Fibroblast of skin of left quadriceps (primary cell): Measurements from ENCODE around the gene NRSN2.
"Not testable (repeated sequence)": the region's sequence is repeated elsewhere in the genome, so short reads cannot be mapped to it uniquely, and the experiment has no call there.

Experiments used
- DNase-seq, 2 experiments: peaks; one replicate each; pipeline ENCODE4 v3.0.0-alpha.2; 2013; ENCODE audit warnings: low read depth in 2 of 2

Gene NRSN2

DNA sequence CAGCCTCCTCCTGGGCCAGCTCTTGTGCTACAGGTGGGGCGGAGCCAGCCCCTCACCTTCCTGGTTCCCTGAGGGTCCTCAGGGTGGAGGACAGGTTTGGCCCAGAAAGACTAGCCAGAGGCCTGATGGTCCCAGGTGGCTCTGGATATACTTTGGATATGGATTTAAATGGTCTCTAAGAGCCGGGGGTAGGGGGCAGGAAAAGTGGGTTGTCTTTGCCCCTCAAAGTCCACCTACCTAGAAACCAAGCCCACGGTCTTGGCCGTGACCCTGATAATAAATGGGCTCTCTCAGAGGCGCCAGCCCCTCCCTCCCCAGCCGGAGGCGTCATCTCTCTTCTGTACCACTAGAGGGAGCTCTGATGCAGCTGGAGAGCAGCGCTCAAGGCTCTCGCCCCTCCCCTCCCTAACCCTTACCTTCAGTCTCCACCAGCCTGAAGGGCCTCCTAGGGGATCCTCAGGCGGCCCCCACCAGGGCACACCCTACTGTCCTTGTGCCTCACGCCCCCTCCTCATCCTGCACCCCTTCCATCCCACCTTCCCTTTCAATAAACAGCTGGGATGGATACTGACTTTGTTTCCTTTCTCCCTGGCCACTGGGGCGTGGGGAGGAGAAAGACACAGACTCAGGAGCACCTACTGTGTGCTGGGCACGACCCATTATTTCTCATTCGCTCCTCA, 7.5 kb downstream of the NRSN2 start:
- peak in 1 of 2 experiments; percentile 46 for DNase-seq

DNA sequence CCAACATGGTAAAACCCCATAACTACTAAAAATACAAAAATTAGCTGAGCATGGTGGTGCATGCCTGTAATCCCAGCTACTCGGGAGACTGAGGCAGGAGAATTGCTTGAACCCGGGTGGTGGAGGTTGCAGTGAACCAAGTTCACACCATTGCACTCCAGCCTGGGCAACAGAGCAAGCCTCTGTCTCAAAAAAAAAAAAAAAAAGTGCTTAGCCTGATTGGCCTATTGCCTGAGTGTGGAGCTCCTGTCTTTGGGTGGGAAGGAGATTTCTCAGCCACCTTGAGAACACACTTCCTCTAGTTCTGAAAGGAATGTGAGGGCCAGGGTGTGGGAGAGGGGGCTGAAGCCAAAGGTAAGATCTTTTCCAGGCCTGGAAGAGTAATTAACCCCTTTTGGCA, 9.2 kb downstream of the NRSN2 start:
- not testable (repeated sequence) for DNase-seq

DNA sequence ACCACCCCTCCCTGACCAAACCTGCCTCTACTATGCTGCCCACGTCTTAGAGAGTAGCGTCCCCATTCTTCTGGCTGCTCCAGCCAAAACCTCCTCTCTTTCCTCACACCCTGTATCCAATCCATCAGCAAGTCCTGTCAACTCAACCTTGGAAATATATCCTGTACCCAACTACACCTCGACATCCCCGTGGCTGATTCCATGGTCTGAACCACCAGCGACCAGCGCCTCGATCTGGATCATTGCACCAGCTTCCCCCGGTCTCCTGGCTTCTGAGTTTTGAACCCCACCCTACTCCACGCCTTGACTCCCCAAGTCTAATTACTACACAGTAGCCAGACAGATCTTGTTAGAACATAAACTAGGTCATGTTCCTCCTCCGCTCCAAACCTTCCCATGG, 9.8 kb downstream of the NRSN2 start:
- no peak for DNase-seq

DNA sequence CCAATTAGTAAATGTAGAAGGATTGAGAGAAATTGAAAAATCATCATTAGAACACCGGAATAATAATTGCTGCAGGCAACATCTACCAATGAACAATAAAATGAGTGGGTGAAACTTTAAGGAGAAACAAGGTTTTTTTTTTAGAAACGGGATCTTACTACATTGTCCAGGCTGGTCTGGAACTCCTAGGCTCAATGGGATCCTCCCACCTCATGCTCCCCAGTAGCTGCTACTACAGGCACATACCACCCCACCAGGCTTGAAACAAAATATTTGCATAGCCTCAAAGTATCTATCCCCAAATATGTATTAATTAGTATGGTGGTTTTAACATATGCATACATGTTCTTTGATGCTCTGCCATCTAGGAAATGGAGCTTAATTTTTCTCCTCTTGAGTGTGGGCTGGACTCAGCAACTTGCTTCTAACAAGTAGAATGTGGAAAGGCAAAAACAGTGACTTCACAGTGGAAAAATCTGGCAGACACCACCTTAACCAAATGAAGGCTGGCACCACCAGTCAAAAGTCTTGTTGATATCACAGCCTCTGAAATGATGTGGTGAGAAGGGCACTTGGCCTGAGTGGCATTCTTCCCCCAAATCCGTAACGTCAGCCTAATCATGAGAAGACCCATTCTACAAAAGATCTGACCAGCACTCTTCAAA, 12.1 kb downstream of the NRSN2 start:
- no peak for DNase-seq

DNA sequence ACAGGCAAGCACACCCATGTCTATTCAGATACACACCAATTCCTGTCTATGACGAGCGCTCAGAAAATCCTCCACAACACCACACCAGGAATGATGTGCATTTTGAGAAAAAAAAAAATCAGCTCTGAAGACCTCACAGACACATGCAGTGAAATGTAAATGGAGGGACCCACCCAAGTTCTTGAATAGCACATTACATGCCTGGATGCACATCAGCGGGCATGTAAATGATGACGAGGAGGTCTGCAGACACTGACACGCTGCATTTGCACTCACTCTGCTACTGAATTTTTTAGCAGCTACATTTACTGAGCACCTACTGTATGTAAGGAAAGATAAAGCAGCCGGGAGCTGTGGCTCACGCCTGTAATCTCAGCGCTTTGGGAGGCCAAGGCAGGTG, 14.7 kb downstream of the NRSN2 start:
- no peak for DNase-seq

DNA sequence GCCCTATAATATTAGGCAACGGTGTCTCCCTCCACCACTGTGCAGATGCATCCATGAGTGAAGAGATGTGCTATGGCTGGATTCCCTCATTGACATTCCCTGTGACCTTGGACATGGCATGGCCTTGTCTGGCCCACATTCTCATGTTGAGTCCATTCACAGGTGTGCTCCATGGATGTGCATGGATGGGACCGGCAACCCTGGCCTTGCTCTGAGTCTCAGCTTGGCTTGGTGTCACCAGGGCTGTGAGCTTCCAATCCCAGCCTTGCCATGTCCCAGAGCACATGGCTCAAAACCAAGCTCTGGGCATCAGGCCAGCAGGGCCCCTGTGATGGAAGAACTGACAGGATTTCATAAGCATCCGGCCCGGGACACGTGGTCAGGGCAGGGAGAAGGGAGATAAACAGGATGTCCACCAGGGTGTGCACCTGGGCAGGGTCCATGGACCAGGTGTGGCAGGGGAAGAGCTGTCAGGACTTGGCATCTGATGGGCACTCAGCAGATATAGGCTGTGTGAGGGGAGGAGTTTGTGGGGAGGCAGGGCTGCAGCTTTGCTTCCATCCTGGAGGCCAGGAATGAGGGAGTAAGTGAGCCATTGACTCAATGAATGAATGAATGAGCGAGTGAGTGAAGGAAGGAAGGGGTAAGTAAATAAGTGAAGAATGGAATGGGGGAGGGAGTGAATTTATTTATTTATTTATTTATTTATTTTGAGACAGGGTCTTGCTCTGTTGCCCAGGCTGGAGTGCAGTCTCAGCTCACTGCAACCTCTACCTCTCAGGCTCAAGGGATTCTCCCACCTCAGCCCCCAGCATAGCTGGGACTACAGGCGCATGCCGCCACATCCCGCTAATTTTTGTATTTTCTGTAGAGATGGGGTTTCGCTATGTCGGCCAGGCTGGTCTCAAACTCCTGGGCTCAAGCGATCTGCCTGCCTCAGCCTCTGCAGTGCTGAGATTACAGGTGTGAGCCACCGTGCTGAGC, 15.7 kb downstream of the NRSN2 start:
- DNase-seq: peak; percentile 82 to 83

DNA sequence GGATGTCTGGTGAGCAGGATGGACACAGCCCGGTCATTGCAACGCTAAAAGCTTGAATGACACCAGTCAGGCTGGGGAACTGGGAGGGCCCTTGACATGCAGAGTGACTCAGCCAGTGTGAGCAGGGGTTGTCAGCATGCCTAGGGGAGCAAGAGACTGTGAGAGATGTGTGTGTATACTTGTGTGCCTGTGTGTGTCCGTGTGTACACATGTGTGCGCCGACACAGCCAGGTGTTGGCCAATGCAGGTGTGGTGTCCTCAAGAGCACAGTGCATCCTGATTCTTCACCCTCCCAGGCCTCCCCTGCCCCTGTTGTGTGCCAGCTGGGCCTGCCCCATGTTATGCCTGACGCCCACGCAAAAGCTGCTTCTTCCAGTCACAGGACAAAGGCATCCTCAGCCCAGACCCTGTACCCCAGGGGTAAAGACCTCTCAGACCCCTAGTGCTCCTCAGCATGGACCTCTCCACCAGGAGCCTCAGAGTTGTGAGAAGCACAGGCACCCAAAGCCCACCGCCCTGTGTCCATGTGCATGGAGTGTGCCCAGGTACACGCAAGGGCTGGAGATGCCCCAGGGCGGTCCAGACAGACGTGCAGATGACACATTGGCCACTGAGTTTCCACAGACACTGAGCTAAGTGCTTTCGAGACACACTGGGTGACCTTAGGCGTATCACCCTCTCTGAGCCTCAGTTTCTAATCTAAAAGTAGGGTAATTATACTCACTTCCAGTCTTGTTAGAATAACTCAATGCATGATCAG, 16.6 kb downstream of the NRSN2 start:
- no peak for DNase-seq

DNA sequence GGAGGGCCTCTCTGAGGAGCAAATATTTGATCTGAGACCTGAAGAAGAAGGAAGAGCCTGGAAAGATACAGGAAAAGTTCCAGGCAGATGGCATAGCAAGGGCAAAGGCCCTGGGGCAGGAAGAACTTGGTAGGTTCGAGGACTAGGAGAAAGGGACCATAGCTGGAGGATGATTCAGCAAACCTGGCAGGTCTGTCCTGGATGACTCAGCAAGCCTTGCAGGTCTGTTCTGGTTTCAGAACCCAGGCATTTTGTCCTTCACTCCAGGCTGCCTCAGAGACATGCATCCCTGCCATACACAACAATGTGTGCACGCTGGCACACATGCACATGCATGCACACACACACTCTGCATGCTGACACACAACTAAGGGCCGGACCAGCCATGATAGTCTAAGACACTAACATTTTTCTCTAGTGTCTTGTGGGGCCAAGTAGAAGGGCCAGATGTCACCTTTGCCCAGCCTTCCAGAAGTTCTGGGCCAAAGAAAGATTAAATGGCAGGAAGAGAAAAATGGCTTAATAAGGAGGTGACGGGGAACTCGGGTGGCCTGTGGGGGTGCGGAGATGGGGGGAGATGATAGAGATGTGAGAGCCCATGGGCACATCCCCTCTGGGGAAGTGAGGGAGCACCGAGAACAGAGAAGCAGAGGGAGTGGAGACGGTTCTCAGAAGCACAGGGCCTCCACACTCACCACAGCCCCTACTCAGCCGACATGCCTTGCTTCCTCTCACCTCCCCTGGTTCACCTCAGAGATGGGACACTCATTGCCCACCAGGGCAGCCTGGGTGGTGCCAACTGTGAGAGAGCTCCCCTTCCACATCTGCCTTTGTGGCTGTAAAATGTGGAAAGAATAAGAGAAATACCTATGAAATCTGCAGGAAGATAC, 18.2 kb downstream of the NRSN2 start:
- DNase-seq: no peak

DNA sequence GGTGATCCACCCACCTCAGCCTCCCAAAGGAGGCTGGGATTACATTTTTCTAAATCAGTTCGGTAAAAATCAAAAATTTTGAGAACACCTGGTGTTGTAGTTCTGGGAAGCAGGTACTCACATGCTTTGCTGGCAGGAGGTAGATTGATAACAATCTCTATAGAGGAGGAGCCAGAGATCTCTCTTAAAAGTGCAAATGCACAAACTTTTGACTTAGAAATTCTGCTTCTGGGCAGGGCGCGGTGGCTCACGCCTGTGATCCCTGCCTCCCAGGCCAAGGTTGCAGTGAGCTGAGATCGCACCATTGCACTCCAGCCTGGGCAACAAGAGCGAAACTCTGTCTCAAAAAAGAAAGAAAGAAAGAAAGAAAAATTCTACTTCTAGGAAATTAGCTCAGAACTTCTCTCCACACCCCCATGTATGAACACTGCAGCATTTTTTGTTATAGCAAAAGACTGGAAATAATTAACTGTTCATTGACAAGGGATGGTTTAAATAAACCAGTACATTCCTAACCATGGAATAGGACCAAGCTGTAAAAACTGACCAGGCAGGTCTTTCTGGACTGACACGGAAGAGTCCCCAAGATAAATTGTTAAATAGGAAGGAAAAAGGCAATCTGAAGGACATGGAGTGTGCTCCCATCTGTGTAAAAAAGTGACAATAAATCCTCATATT, 19.3 kb downstream of the NRSN2 start:
- no peak for DNase-seq

DNA sequence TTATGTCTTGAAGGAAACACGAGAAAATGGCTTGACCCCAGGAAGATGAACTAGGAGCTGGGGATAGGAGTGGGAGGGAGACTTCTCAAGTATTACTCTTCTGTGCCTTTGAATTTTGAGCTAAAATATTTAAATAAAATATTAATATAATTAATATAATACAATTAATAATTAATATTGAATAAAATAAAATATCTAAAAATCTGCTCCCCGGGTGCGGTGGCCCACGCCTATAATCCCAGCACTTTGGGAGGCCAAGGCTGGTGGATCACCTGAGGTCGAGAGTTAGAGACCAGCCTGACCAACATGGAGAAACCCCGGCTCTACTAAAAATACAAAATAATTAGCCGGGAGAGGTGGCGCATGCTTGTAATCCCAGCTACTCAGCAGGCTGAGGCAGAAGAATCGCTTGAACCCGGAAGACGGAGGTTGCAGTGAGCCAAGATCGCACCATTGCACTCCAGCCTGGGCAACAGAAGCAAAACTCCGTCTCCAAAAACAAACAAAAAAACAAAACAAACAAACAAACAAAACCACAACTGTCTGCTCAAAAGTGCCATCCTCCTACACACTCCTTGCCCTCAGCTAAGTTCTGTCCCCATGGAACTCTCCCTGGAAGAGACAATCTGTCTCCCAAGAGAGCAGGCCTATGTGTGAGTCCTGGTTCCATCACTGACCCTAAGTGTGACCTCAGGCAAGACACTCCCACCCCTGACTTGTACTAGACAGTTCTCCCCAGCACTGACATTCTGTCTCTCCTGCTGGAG, 20.0 kb downstream of the NRSN2 start:
- DNase-seq: no peak

DNA sequence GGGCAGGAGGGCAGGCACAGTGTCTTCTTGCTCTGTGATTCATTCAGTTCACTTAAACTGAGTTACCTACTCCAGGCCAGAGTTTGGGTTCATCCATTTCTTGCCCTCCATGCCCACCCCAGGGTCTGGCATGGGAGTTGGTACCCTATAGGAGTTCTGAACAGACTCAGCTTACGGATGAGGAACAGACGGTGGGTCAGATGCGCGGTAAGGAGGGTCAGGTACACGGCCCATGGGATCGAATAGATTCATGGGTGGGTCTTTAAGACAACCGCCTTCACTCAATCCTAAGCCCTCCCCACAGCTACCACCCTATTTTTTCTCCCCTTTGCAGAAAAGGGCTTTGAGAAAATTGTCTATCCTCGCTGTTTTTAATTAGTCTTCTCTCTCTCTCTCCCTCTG, 20.6 kb downstream of the NRSN2 start:
- no peak for DNase-seq

DNA sequence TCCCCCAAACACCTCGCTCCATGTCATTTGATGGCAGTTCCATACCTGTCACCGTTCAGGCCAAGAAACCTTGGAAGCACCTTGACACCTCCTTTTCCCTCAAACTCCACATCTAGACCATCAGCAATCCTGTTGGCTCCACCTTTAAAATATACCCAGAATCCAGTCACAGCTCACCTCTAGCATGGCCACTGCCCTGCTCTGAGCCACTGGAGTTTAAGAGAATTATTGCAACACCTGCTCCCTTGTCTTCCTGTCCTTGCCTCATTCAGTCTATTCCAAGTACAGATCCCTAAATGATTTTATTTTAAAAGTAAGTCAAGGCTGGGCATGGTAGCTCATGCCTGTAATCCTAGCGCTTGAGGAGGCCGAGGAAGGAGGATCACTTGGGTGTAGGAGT, 22.0 kb downstream of the NRSN2 start:
- no peak for DNase-seq

DNA sequence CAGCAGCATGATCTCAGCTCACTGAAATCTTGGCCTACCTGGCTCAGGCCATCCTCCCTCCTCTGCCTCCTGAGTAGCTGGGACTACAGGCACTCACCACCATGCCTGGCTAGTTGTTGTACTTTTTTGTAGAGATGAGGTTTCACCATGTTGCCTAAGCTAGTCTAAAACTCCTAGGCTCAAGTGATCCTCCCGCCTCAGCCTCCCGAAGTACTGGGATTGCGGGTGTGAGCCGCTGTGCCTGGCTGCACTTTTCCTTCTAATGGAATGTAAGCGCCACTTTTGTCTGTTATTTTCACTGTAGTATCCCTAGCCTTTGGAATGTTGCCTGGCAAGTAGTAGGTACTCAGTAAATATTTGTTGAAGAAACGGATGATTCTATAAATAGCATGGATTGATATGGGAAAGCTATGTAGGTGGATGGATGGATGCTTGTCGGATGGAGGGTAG, 23.3 kb downstream of the NRSN2 start:
- no peak for DNase-seq

DNA sequence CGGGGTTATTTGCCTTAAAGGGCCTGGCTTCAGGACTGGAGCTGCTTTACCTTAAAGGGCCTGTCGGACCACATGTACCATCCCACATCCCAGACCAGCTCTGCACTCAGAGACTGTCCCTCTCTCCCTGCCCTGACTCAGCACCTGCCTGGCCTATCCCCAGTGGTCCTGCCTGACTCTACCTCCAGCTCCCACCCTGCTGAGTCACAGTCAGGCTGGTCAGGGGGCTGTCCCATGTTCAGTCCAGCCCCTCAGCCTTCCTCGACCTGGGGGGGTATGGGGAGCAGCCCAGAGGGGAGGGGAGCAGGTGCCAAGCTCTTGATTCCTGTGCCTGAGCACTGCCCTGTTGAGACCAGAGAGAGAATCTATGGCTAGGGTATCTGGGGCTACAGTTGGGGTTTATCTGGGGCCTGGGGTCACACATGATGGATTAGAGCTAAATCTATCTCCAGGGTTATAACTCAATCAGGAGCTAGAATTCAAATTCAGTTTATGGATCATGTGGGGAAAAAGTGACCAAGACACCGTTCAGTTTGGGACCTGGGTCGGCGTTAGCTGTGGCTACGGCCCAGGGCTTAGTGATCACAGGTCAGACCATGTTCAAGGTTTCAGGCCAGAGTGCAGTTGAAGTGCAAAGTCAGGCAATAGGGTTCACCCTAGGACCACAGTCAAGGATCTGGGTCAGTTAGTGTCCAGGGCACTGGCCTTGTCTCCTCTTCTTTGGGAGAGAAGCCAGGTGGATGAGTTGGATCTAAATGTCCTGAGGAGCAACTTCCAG, 24.3 kb downstream of the NRSN2 start:
- no peak for DNase-seq

DNA sequence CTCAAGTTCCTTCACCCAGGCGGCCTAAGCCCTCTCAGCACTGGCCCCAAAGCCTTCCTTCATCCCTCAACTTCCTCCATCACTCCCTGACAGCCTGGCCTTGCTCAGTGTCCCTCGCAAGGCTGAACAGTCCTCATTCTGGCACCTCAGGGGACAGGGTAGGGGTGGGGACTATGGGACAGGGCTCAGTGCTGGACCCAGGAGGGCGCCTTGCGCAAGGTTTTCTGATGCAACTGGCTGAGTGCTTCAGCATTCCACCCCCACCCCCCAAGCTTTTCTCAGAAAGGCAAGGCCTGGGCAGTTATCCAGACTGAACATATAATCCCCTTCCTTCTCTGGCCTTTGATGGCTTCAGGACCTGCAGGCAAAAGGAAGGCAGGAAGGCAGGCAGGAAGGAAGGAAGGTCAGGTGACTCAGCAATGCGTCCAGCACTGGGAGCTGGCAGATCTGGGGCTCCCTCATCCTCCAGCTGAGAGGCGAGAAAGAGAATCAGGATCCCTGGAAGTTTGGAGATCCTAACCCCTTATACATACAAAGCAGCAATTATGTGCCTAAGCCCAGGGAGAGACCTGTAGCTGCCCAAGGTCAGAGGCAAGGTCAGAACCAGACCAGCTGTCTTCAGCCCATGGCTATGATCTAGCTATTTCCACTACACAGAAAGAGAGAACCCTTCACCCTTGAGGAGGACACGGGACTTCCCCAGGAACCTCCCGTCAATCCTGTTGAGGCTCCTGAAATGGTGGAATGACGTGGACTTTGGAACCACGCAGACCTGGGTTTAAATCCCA, 25.0 kb downstream of the NRSN2 start:
- peak; percentile 85 to 86 for DNase-seq

DNA sequence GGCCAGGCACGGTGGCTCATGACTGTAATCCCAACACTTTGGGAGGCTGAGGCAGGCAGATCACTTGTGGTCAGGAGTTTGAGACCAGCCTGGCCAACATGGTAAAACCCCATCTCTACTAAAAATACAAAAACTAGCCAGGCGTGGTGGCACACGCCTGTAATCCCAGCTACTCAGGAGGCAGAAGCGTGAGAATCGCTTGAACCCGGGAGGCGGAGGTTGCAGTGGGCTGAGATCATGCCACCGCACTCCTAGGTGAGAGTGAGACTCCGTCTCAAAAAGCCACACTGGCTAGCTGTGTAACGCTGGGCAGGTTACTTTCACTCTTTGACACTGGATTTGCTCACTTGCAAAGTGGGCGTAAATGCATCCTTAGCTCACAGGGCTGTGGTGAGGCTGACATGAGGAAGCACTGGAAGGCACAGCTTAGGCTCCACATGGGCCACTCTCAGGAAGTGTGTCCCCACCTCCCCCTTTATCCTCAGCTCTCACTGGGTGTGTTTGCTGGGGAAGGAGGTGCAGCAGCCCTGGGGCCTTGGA, 25.7 kb downstream of the NRSN2 start:
- not testable (repeated sequence) for DNase-seq

DNA sequence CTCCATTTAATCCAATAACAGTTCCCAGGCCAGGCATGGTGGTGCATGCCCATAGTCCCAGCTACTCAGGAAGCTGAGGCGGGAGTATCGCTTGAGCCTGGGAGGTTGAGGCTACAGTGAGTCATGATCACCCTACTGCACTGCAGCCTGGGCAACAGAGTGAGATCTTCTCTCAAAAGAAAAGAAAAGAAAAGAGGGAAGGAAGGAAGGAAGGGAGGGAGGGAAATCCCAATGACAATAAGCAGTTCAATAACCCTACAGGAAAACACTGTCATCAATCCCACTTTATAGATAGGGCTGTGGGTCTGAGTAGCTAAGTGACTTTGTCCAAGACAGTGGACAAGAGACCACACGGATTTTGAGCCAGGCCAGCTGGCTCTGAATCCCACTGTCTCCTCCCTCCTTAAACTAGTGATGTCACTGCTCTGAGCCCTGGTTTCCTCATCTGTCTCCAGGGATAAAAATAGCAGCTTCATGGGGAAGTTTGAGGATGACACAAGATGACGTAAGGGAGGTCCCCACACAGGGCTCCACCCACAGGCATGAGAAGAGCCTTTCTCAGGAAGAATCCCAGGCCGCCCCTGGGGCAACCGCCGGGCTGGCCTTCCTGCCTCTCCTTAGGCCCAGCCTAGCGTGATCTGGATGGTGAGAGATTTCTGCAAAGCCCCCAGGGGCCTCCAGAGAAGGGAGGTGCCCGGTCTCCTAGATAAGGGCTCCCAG, 26.4 kb downstream of the NRSN2 start:
- DNase-seq: peak in 1 of 2 experiments; percentile 41
